GM19023 (cell line): Measurements from ENCODE around the gene CCHCR1.
"Not testable (repeated sequence)": the region's sequence is repeated elsewhere in the genome, so short reads cannot be mapped to it uniquely, and the experiment has no call there.

ENCODE experiments used
- ATAC-seq: cut with Tn5 transposase; IDR thresholded peaks from one replicate; pipeline ENCODE4 v1.9.1; 2021; ENCODE audit warnings: mild to moderate bottlenecking, moderate library complexity; ENCODE audit not compliant: unreplicated experiment

Gene CCHCR1

GRCh38 chr6:31185695-31186051 is 28.1 kb upstream of the CCHCR1 start:
- ATAC-seq = not testable (repeated sequence)

GRCh38 chr6:31183859-31184258 is 26.3 kb upstream of the CCHCR1 start:
- ATAC-seq = not testable (repeated sequence)

- ATAC-seq = not testable (repeated sequence)
These were observed 25.7 kb upstream of the CCHCR1 start for GRCh38 chr6:31183287-31183686.

GRCh38 chr6:31180500-31180899 is 22.9 kb upstream of the CCHCR1 start:
- ATAC-seq = no peak

- ATAC-seq = no peak
These were observed 22.3 kb upstream of the CCHCR1 start for GRCh38 chr6:31179896-31180295.

GRCh38 chr6:31179042-31179386 is 21.4 kb upstream of the CCHCR1 start:
- ATAC-seq = no peak

- no peak for ATAC-seq
These were observed 20.8 kb upstream of the CCHCR1 start for GRCh38 chr6:31178143-31179041.

- ATAC-seq = no peak
These were observed 18.4 kb upstream of the CCHCR1 start for GRCh38 chr6:31175971-31176370.

GRCh38 chr6:31174378-31174777 is 16.8 kb upstream of the CCHCR1 start:
- ATAC-seq = no peak

GRCh38 chr6:31173406-31173805 is 15.8 kb upstream of the CCHCR1 start:
- ATAC-seq = no peak

GRCh38 chr6:31172973-31173384 is 15.4 kb upstream of the CCHCR1 start:
- ATAC-seq = no peak

GRCh38 chr6:31171931-31172905 is 14.6 kb upstream of the CCHCR1 start:
- no peak for ATAC-seq

GRCh38 chr6:31170987-31171671 is 13.5 kb upstream of the CCHCR1 start:
- no peak for ATAC-seq

GRCh38 chr6:31170600-31170881 is 12.9 kb upstream of the CCHCR1 start, which contains the start of gene POU5F1:
Gene POU5F1, minus strand, starts transcription at chr6:31170682. Its CDS starts 62 bp downstream, at chr6:31170620.
- no peak for ATAC-seq

- ATAC-seq = not testable (repeated sequence)
These were observed 12.4 kb upstream of the CCHCR1 start for GRCh38 chr6:31169858-31170599.

- no peak for ATAC-seq
These were observed 11.7 kb upstream of the CCHCR1 start for GRCh38 chr6:31169123-31169857.

- no peak for ATAC-seq
These were observed 11.0 kb upstream of the CCHCR1 start for GRCh38 chr6:31168606-31169005.

- no peak for ATAC-seq
These were observed 8.4 kb upstream of the CCHCR1 start for GRCh38 chr6:31165986-31166385.

- peak; percentile 80 for ATAC-seq
These were observed 7.6 kb upstream of the CCHCR1 start for GRCh38 chr6:31165064-31165832.
